GM10248 (cell line): ENCODE measurements around the gene ZBTB20.

Source experiments
- CTCF ChIA-PET: fragments of 300-600 bp; sonication (Branson Sonifier 250); formaldehyde crosslinking; extraction: SDS; loops from one replicate; lab custom pipeline; 2021; ENCODE audit warnings: antibody characterized with exemption; lab: Yijun Ruan, JAX
- POLR2A ChIA-PET: fragments of 350-650 bp; sonication (Branson Sonifier 250); formaldehyde crosslinking; extraction: SDS; loops from one replicate; lab custom pipeline; 2020; ENCODE audit warnings: antibody characterized with exemption; lab: Yijun Ruan, JAX
- DNase-seq: peaks from one replicate; pipeline ENCODE4 v3.0.0; 2012; ENCODE audit errors: extremely low spot score
- CTCF ChIP-seq: IDR thresholded peaks from 2 replicates; pipeline ENCODE4 v1.5.1; 2012; ENCODE audit warnings: mild to moderate bottlenecking, low read depth; ENCODE audit errors: extremely low read depth, missing control alignments, control extremely low read depth

The ZBTB20 gene

DNA sequence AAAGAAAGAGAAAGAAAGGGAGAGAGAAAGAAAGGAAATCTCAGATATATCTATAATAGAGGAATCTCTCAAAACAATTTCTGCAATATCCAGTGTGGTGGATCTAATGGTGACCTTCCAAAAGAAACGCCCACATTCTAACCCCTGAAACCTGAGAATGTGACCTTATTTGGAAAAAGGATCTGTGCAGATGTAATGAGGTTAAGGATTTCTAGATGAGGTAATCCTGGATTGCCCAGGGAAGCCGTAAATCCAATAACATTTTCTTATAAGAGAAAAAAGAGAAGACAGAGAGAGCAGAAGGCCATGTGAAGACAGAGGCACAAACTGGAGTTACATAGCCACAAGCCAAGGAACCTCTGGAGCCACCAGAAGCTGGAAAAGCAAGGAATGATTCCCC is 307.6 kb downstream of the ZBTB20 start:
- TF ChIP-seq CTCF: no peak
- CTCF ChIA-PET: no interaction called here
- POLR2A ChIA-PET: no interaction called here
- DNase-seq: no peak

GRCh38 chr3:114838025-114838424 is 309.1 kb downstream of the ZBTB20 start:
- no peak for DNase-seq
- POLR2A ChIA-PET: no interaction called here
- TF ChIP-seq CTCF: no peak
- CTCF ChIA-PET: no interaction called here

DNA sequence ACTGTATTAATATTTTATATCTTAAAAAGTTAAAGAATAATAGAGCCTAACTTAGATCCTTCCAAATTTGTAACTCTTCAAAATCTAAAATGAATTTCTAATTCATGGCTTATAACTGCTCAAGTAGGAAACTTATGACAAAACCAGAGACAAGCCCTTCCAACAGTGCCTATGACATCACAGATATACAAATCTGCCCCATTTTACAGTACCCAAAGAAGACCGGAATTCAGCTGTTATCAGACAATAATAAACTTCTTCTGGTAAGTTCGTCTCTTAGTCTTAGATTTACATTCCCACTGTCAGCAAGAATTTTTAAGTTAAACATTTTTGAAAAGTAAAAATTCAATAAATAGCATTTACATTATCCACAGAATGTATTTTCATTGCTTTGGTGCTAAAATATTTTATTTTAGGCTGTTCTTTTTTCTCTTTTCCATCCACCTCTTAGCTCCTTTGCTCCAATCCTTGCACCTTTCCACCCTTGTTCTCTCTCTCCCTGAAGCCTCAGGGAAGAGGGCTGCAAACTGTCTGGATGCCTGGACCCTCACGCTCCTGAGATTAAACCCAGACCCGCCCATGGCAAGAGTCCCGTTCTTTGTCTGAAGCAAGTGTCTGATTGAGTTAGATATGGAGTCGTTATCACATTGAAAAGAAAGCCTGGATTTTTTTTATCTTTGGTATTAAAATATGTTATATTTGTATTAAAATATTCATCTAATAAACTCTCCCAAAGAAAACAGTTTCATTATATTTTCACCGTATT is 312.7 kb downstream of the ZBTB20 start:
- CTCF ChIA-PET: interaction anchor here (1.0 kb wide), 1 partner anchor 10 kb away, joined by 4 read pairs; no protein-coding TSS in a partner anchor
- POLR2A ChIA-PET: no interaction called here

GRCh38 chr3:114831861-114832260 is 315.2 kb downstream of the ZBTB20 start:
- CTCF ChIA-PET: interaction anchor here (1.2 to 2.1 kb wide), 3 partner anchors 17 to 216 kb away, joined by 3 to 6 read pairs (median 3); no protein-coding TSS in a partner anchor
- DNase-seq: no peak
- no peak for TF ChIP-seq CTCF
- POLR2A ChIA-PET: no interaction called here

More for the DNA sequence above, 312.7 kb downstream of the ZBTB20 start:
- no peak for DNase-seq
- TF ChIP-seq CTCF: no peak

- TF ChIP-seq CTCF: no peak
- ChIA-PET POLR2A (no interaction called here), CTCF (interaction anchor here (1.4 to 2.1 kb wide), 2 partner anchors 16 to 217 kb away, joined by 3 to 6 read pairs; no protein-coding TSS in a partner anchor)
- DNase-seq: no peak
Observed at GRCh38 chr3:114830652-114831051, 316.4 kb downstream of the ZBTB20 start.

- no peak for TF ChIP-seq CTCF
- ChIA-PET POLR2A (no interaction called here), CTCF (interaction anchor here (1.3 to 1.6 kb wide), 2 partner anchors 20 to 954 kb away, joined by 4 to 5 read pairs; no protein-coding TSS in a partner anchor)
- DNase-seq: no peak
Observed at GRCh38 chr3:114829783-114830182, 317.3 kb downstream of the ZBTB20 start.
